ENCODE measurements around the gene IRF2.

Gene IRF2

GRCh38 chr4:184420402-184420801 is 53.9 kb downstream of the IRF2 start:
- no peak for TF ChIP-seq CTCF (IDR thresholded peaks at IDR 0.05)

- TF ChIP-seq CTCF (IDR thresholded peaks at IDR 0.05) = no peak
These were observed 54.4 kb downstream of the IRF2 start for GRCh38 chr4:184419976-184420375.

GRCh38 chr4:184417802-184418511 is 56.4 kb downstream of the IRF2 start:
- no peak for TF ChIP-seq CTCF (IDR thresholded peaks at IDR 0.05)

GRCh38 chr4:184416913-184417734 is 57.2 kb downstream of the IRF2 start:
- TF ChIP-seq CTCF (IDR thresholded peaks at IDR 0.05) = no peak

GRCh38 chr4:184415071-184415470 is 59.3 kb downstream of the IRF2 start:
- TF ChIP-seq CTCF (IDR thresholded peaks at IDR 0.05) = no peak

- TF ChIP-seq CTCF (IDR thresholded peaks at IDR 0.05) = no peak
These were observed 60.9 kb downstream of the IRF2 start for GRCh38 chr4:184413261-184414046.

GRCh38 chr4:184410748-184411147 is 63.6 kb downstream of the IRF2 start:
- no peak for TF ChIP-seq CTCF (IDR thresholded peaks at IDR 0.05)
